Measurements from ENCODE around the gene C11orf52.
A peak's percentile ranks its signal among the peaks of the same experiment; 100 is the strongest.

The C11orf52 gene

GRCh38 chr11:111954154-111954553, 35.4 kb downstream of the C11orf52 start:
- WGBS (ENCODE audit: extremely low coverage, insufficient coverage, insufficient read length): no CpG with 5 or more reads among the region's 4 CpGs
- Histone ChIP-seq H3K4me3 (ENCODE audit: low read depth, low read length) (no peak overlapping the region), H3K23ac (ENCODE audit: low read length) (no peak overlapping the region), H3K4me2 (ENCODE audit: low read length) (no peak overlapping the region), H3K18ac (ENCODE audit: low read length) (no peak overlapping the region), H3K36me3 (ENCODE audit: control insufficient read depth in 1 of 2, insufficient read depth in 2 of 2, low read length in 2 of 2) (no peaks in the 10 kb centered on the region), H4K8ac (ENCODE audit: low read depth, low read length) (no peak overlapping the region), H3K4me1 (ENCODE audit: control insufficient read depth in 1 of 2, insufficient read depth in 2 of 2, low read length in 2 of 2) (no peaks in the 10 kb centered on the region), H2BK120ac (ENCODE audit: insufficient read depth, low read length, poor library complexity) (no peak overlapping the region), H3K9ac (ENCODE audit: low read length) (no peak overlapping the region), H3K79me1 (ENCODE audit: low read length) (no peaks in the 10 kb centered on the region), H2AK5ac (ENCODE audit: low read length) (no peak overlapping the region), H4K91ac (ENCODE audit: low read depth, low read length) (no peak overlapping the region), H3K14ac (ENCODE audit: low read length) (no peak overlapping the region), H2BK5ac (ENCODE audit: low read depth, low read length, poor library complexity) (no peak overlapping the region), H3K4ac (ENCODE audit: low read depth, low read length) (no peak overlapping the region), H3K9me3 (ENCODE audit: insufficient read depth, low read depth, low read length) (peaks cover 6% of the 10 kb centered on the region), H2BK12ac (ENCODE audit: low read length) (no peak overlapping the region), H3K79me2 (ENCODE audit: control insufficient read depth, insufficient read depth, low read length, poor library complexity) (no peaks in the 10 kb centered on the region), H4K12ac (ENCODE audit: low read depth, low read length) (no peak overlapping the region), H2AFZ (ENCODE audit: insufficient read depth, low read length, poor library complexity) (no peak overlapping the region), H3K27me3 (ENCODE audit: insufficient read depth, low read length) (no peaks in the 10 kb centered on the region), H3K27ac (ENCODE audit: low read depth, low read length) (no peak overlapping the region)
- DNase-seq: no peak

GRCh38 chr11:111957663-111958444, 39.1 kb downstream of the C11orf52 start:
- Histone ChIP-seq H3K9ac (ENCODE audit: low read length) (no peak overlapping the region), H3K9me3 (ENCODE audit: insufficient read depth, low read depth, low read length) (peaks cover 6% of the 10 kb centered on the region), H3K4me3 (ENCODE audit: low read depth, low read length) (no peak overlapping the region), H2AFZ (ENCODE audit: insufficient read depth, low read length, poor library complexity) (no peak overlapping the region), H3K27ac (ENCODE audit: low read depth, low read length) (no peak overlapping the region), H2BK5ac (ENCODE audit: low read depth, low read length, poor library complexity) (no peak overlapping the region), H4K12ac (ENCODE audit: low read depth, low read length) (no peak overlapping the region), H3K4me1 (ENCODE audit: control insufficient read depth in 1 of 2, insufficient read depth in 2 of 2, low read length in 2 of 2) (no peaks in the 10 kb centered on the region), H4K8ac (ENCODE audit: low read depth, low read length) (no peak overlapping the region), H3K18ac (ENCODE audit: low read length) (no peak overlapping the region), H2AK5ac (ENCODE audit: low read length) (no peak overlapping the region), H3K79me1 (ENCODE audit: low read length) (no peaks in the 10 kb centered on the region), H3K36me3 (ENCODE audit: control insufficient read depth in 1 of 2, insufficient read depth in 2 of 2, low read length in 2 of 2) (no peaks in the 10 kb centered on the region), H2BK120ac (ENCODE audit: insufficient read depth, low read length, poor library complexity) (no peak overlapping the region), H4K91ac (ENCODE audit: low read depth, low read length) (no peak overlapping the region), H3K4ac (ENCODE audit: low read depth, low read length) (no peak overlapping the region), H3K23ac (ENCODE audit: low read length) (no peak overlapping the region), H3K79me2 (ENCODE audit: control insufficient read depth, insufficient read depth, low read length, poor library complexity) (no peaks in the 10 kb centered on the region), H3K4me2 (ENCODE audit: low read length) (no peak overlapping the region), H2BK12ac (ENCODE audit: low read length) (no peak overlapping the region), H3K27me3 (ENCODE audit: insufficient read depth, low read length) (no peaks in the 10 kb centered on the region), H3K14ac (ENCODE audit: low read length) (no peak overlapping the region)
- DNase-seq: no peak
- WGBS (ENCODE audit: extremely low coverage, insufficient coverage, insufficient read length): no CpG with 5 or more reads among the region's 12 CpGs

GRCh38 chr11:111960916-111961315, 42.2 kb downstream of the C11orf52 start:
- H2BK12ac ChIP-seq (ENCODE audit: low read length): no peak overlapping the region
- no peak overlapping the region for H4K8ac ChIP-seq (ENCODE audit: low read depth, low read length)
- H3K4me3 ChIP-seq (ENCODE audit: low read depth, low read length): no peak overlapping the region
- H3K9me3 ChIP-seq (ENCODE audit: insufficient read depth, low read depth, low read length): peaks cover 6% of the 10 kb centered on the region
- no CpG with 5 or more reads among the region's 5 CpGs for WGBS (ENCODE audit: extremely low coverage, insufficient coverage, insufficient read length)
- H3K79me1 ChIP-seq (ENCODE audit: low read length): no peaks in the 10 kb centered on the region
- H3K23ac ChIP-seq (ENCODE audit: low read length): no peak overlapping the region
- H2AFZ ChIP-seq (ENCODE audit: insufficient read depth, low read length, poor library complexity): no peak overlapping the region
- no peak overlapping the region for H2BK5ac ChIP-seq (ENCODE audit: low read depth, low read length, poor library complexity)
- H3K4me1 ChIP-seq (ENCODE audit: control insufficient read depth in 1 of 2, insufficient read depth in 2 of 2, low read length in 2 of 2): no peaks in the 10 kb centered on the region
- no peak overlapping the region for H4K12ac ChIP-seq (ENCODE audit: low read depth, low read length)
- no peak overlapping the region for H2BK120ac ChIP-seq (ENCODE audit: insufficient read depth, low read length, poor library complexity)
- H3K14ac ChIP-seq (ENCODE audit: low read length): no peak overlapping the region
- H3K79me2 ChIP-seq (ENCODE audit: control insufficient read depth, insufficient read depth, low read length, poor library complexity): no peaks in the 10 kb centered on the region
- no peak overlapping the region for H3K4me2 ChIP-seq (ENCODE audit: low read length)
- H3K36me3 ChIP-seq (ENCODE audit: control insufficient read depth in 1 of 2, insufficient read depth in 2 of 2, low read length in 2 of 2): no peaks in the 10 kb centered on the region
- H4K91ac ChIP-seq (ENCODE audit: low read depth, low read length): no peak overlapping the region
- H2AK5ac ChIP-seq (ENCODE audit: low read length): no peak overlapping the region
- H3K9ac ChIP-seq (ENCODE audit: low read length): no peak overlapping the region
- H3K27me3 ChIP-seq (ENCODE audit: insufficient read depth, low read length): no peaks in the 10 kb centered on the region
- H3K4ac ChIP-seq (ENCODE audit: low read depth, low read length): no peak overlapping the region
- no peak overlapping the region for H3K27ac ChIP-seq (ENCODE audit: low read depth, low read length)
- no peak overlapping the region for H3K18ac ChIP-seq (ENCODE audit: low read length)
- DNase-seq: peak; percentile 70 to 71

GRCh38 chr11:111961389-111962300, 42.9 kb downstream of the C11orf52 start:
- WGBS (ENCODE audit: extremely low coverage, insufficient coverage, insufficient read length): no CpG with 5 or more reads among the region's 6 CpGs
- Histone ChIP-seq H4K8ac (ENCODE audit: low read depth, low read length) (no peak overlapping the region), H4K12ac (ENCODE audit: low read depth, low read length) (no peak overlapping the region), H3K9me3 (ENCODE audit: insufficient read depth, low read depth, low read length) (peaks cover 6% of the 10 kb centered on the region), H3K4me1 (ENCODE audit: control insufficient read depth in 1 of 2, insufficient read depth in 2 of 2, low read length in 2 of 2) (no peaks in the 10 kb centered on the region), H2BK12ac (ENCODE audit: low read length) (no peak overlapping the region), H3K23ac (ENCODE audit: low read length) (no peak overlapping the region), H3K27ac (ENCODE audit: low read depth, low read length) (no peak overlapping the region), H2AK5ac (ENCODE audit: low read length) (no peak overlapping the region), H3K27me3 (ENCODE audit: insufficient read depth, low read length) (no peaks in the 10 kb centered on the region), H3K36me3 (ENCODE audit: control insufficient read depth in 1 of 2, insufficient read depth in 2 of 2, low read length in 2 of 2) (no peaks in the 10 kb centered on the region), H3K18ac (ENCODE audit: low read length) (no peak overlapping the region), H2BK120ac (ENCODE audit: insufficient read depth, low read length, poor library complexity) (no peak overlapping the region), H4K91ac (ENCODE audit: low read depth, low read length) (no peak overlapping the region), H3K9ac (ENCODE audit: low read length) (no peak overlapping the region), H3K4me3 (ENCODE audit: low read depth, low read length) (no peak overlapping the region), H3K14ac (ENCODE audit: low read length) (no peak overlapping the region), H3K4ac (ENCODE audit: low read depth, low read length) (no peak overlapping the region), H2AFZ (ENCODE audit: insufficient read depth, low read length, poor library complexity) (no peak overlapping the region), H3K4me2 (ENCODE audit: low read length) (no peak overlapping the region), H2BK5ac (ENCODE audit: low read depth, low read length, poor library complexity) (no peak overlapping the region), H3K79me1 (ENCODE audit: low read length) (no peaks in the 10 kb centered on the region), H3K79me2 (ENCODE audit: control insufficient read depth, insufficient read depth, low read length, poor library complexity) (no peaks in the 10 kb centered on the region)
- DNase-seq: no peak

Measured in trophoblast cell (in vitro differentiated cells and primary cell).